NCI-H1092 treated with DMSO at 0.1 percent for 48 hours (cell line): ENCODE measurements around the gene PRKD2.

Source experiments
- DNase-seq: peaks from one replicate; lab custom pipeline; 2025; lab: John Stamatoyannopoulos, UW

PRKD2 gene

DNA sequence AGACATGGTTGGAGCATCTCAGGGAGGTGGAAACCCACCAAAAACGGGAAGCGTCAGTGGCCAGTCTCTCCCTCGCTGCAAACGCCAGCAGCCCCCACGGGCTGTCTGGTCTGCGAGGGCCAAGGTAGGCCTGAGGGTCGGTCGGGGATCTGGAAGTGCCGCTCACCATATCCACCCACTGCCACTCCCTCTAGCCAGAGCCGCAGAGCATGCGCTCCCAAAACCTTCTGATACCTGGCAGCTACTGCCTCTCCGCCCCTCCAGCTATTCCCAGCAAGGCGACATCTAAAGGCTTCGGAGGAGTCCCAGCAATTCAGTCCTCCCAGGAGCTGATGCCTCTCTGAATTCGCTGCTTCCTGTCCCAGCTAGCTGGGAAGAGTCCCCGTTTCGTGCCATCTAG lies 24.5 kb upstream of the PRKD2 start:
- DNase-seq = no peak

- no peak for DNase-seq
These were observed 22.4 kb upstream of the PRKD2 start for GRCh38 chr19:46739290-46739771.

GRCh38 chr19:46737761-46738171 lies 20.9 kb upstream of the PRKD2 start:
- no peak for DNase-seq

DNA sequence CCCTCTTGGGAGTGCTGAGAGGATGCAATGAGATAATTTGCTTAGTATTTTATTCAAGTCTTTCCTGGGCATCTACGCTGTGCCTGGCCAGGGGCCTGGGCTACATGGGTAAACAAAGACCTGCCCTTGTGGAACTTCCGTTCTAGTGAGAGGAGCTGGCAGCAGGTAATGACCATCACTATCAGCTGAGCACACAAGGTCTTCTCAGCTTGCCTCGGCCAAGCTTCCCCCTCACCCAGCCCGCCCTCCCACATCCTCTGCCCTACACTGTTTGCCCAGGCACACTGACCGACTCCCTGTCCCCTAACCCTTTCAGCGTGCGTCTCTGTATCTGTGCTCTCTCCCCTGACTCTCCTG lies 20.4 kb upstream of the PRKD2 start:
- no peak for DNase-seq

GRCh38 chr19:46736531-46737297 lies 19.8 kb upstream of the PRKD2 start:
- no peak for DNase-seq

DNA sequence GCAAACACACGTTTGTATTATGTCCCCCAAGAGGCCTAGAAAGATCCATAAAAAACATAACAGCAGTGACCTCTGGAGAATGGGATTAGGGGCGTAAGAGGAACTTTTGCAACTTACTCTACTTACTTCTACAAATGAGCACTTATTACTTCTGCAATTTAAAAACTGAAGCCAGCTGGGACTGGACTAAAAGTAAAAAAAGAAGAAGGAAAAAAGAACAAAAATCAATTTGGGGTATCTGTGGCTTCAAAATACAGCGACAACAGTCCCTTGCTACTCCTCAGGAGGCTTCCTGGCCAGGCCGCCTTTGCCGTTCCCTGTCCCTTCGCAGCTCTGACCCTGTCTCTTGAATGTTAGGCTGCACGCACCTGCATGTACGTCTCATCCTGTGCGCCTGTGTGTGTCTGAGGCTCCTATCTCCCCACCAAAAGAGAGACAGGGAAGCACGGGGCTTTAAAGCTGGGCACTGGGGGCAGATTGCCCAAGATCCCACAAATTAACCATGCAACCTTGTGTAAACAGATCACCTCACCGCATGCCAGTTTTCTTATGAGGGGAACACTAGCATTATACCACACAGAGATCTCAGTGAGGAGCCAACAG lies 16.9 kb upstream of the PRKD2 start:
- DNase-seq = no peak

DNA sequence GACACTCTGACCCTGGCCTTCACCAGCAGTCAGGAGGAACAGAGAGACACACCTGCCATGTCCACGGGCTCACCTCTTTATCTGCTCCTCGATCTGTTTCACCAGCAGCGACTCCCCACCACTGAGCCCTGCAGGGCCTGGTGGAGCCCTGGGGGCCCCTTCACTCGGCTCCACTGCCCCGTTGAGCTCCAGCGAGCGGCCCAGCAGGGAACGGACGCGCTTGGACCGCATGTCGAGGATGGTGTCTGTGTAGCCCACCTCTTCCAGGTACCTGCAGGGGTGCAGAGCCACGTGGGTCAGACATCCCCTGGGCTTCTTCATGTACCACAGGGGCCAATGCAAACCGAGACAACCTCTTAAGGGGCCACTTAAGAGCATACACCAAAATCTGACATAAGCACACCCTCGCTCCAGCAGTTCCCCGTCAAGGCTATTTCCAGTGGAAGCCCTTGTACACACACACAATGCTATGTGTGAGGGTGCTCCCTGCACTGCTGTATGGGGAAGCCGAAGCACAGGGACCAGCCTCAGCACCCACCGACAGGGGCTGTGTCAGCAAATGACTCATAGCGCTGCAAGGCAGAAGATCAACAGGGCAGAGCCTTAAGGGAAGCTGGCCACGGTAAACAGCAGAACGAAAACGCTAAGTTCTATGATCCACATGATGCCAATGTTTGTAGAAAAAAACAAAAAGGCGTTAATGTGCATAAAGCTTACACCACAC lies 16.2 kb upstream of the PRKD2 start:
- DNase-seq = no peak

DNA sequence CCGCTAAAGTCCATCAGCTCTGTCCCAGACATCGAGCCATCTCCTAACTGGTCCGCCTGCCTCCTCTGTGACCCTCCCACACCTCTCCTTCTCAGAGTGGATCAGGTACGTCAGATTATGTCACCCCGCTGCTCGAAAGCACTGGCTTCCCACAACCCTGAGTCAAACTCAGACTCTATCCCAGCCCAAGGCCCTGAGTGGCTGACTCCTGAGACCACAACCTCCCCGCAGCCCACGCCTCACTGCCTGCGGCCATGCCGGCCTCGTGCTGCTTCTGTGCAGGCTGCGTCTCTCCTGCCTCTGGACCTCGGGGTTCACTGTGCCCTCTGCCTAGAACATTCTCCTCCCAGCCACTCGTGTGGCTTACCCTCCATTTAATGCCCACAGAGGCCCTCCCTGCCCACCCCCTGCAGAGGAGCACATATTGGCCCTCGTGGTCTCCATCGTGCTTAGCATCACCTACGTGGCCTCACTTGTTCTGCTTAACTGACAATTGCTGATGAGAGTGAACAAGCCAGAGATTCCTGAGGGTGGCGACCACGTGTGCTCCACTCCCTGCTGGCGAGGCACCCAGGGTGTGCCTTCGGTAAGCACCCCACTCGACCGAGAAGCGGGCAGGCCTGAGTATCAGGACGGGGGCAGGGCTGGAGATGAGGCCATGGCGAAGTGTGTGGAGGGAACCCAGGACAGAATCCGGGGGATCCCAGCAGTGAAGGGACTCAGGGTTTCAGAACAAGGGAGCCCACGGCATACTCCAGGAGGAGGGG lies 15.4 kb upstream of the PRKD2 start:
- no peak for DNase-seq

- no peak for DNase-seq
These were observed 14.7 kb upstream of the PRKD2 start for GRCh38 chr19:46731584-46731983.

- DNase-seq = no peak
These were observed 14.1 kb upstream of the PRKD2 start for GRCh38 chr19:46731007-46731501.

- no peak for DNase-seq
These were observed 13.7 kb upstream of the PRKD2 start for GRCh38 chr19:46730595-46730994.

DNA sequence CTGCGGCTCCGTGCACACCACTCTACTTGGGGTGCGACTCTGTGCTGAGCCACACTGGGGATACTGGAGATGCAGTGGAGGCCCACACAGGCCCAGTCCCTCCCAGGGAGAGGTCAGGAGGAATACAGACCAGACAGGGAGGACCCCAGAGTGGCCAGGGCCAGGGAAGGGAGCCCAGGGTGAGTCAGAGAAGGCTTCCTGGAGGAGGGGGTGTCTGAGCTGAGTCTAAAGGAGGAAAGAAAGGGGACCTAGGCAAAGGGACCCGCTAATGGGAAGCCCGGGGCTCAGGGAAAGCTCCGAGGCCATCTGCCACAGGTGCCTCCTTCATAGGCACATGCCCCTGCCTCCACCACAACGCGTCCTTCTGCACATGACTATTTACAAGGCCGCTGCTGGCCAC lies 13.3 kb upstream of the PRKD2 start:
- DNase-seq = no peak

DNA sequence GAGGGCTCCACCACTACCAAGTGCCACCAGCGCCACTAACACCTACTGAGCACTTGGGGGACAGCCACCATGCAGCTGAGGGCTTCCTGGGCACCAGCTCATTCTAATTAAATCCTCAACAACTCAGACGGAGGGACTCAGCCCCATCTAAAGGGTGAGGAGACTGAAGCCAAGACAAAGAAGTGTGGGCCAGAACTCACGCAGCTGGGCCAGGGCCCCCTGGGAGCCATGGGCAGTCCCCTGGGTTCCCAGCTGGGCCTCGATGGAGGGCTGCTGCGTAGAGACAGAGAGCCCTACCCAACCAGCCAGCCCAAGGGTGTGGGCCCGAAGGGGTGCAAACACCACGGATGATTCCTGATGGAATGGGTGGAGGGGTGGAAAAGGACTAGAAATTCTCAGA lies 12.8 kb upstream of the PRKD2 start:
- no peak for DNase-seq

GRCh38 chr19:46728693-46729339 lies 11.9 kb upstream of the PRKD2 start:
- no peak for DNase-seq

GRCh38 chr19:46728208-46728607 lies 11.3 kb upstream of the PRKD2 start:
- no peak for DNase-seq

DNA sequence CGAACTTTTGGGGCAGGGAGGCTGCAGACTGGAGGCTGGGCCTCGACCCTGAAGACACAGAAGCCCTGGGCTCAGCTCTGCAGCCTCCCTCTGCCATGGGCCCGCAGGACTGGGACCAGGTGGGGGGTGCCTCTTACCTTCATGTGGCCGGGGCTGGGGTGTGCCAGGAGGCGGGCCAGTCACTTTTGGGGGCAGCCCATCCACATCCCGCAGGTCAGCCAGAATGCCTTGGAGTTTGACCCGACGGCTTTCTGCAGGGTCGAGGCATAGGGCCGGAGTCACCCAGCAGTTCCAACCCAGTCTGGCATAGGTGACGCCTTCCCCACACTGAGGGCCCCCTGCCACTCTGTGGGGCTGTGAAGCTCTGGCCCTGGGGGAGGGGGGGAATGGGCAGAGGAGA lies 10.8 kb upstream of the PRKD2 start:
- no peak for DNase-seq

GRCh38 chr19:46726971-46727501 lies 10.1 kb upstream of the PRKD2 start:
- DNase-seq = no peak

DNA sequence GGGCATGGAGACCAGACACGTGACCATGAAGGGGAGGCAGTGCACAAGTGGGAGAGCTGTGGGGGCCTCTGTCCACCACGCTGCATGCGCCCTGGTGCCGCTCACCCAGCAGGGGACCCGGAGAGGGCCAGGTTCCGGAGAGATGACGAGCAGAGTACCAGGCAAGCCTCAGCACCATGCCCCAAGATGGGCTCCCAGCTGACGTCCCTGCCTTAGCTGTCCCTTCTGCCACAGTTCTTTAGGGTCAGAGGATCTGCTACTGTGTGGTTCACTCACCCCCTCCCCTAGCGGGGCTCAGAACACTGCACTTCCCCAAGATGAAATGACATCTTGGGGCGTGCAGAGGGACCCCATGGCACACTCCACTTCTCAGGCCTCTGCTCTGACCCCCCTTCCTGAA lies 9.6 kb upstream of the PRKD2 start:
- no peak for DNase-seq

- no peak for DNase-seq
These were observed 9.0 kb upstream of the PRKD2 start for GRCh38 chr19:46725859-46726393.

GRCh38 chr19:46725036-46725820 lies 8.3 kb upstream of the PRKD2 start:
- DNase-seq = no peak
